NCI-H446 treated with DMSO at 0.1 percent for 48 hours (cell line): ENCODE data around the gene CTBP2.
A peak's percentile ranks its signal among the peaks of the same experiment; 100 is the strongest.
"Not testable (repeated sequence)": the region's sequence is repeated elsewhere in the genome, so short reads cannot be mapped to it uniquely, and the experiment has no call there.

ENCODE experiments used
- DNase-seq: peaks from one replicate; lab custom pipeline; 2025; lab: John Stamatoyannopoulos, UW

The CTBP2 gene

GRCh38 chr10:124997771-124998623 lies 162.4 kb downstream of the CTBP2 start:
- DNase-seq = no peak

GRCh38 chr10:124997306-124997705 lies 163.1 kb downstream of the CTBP2 start:
- no peak for DNase-seq

GRCh38 chr10:124996854-124997215 lies 163.5 kb downstream of the CTBP2 start:
- DNase-seq = no peak

- no peak for DNase-seq
These were observed 164.1 kb downstream of the CTBP2 start for GRCh38 chr10:124996127-124996853.

GRCh38 chr10:124995605-124996004 lies 164.8 kb downstream of the CTBP2 start:
- DNase-seq = no peak

GRCh38 chr10:124994573-124995473 lies 165.5 kb downstream of the CTBP2 start:
- no peak for DNase-seq

- DNase-seq = no peak
These were observed 166.5 kb downstream of the CTBP2 start for GRCh38 chr10:124993736-124994451.

- DNase-seq = no peak
These were observed 167.0 kb downstream of the CTBP2 start for GRCh38 chr10:124993345-124993708.

GRCh38 chr10:124992462-124993344 lies 167.7 kb downstream of the CTBP2 start:
- DNase-seq = peak; percentile 28

GRCh38 chr10:124991835-124992234 lies 168.5 kb downstream of the CTBP2 start:
- DNase-seq = no peak

- DNase-seq = no peak
These were observed 169.4 kb downstream of the CTBP2 start for GRCh38 chr10:124990671-124991625.

- no peak for DNase-seq
These were observed 170.8 kb downstream of the CTBP2 start for GRCh38 chr10:124989526-124989925.

- DNase-seq = not testable (repeated sequence)
These were observed 171.6 kb downstream of the CTBP2 start for GRCh38 chr10:124988753-124989152.

GRCh38 chr10:124987788-124988187 lies 172.6 kb downstream of the CTBP2 start:
- DNase-seq = no peak

- no peak for DNase-seq
These were observed 175.2 kb downstream of the CTBP2 start for GRCh38 chr10:124985162-124985561.

GRCh38 chr10:124984376-124984775 lies 176.0 kb downstream of the CTBP2 start:
- DNase-seq = no peak

GRCh38 chr10:124983321-124983720 lies 177.0 kb downstream of the CTBP2 start:
- no peak for DNase-seq

GRCh38 chr10:124978376-124978725 lies 182.0 kb downstream of the CTBP2 start:
- no peak for DNase-seq

GRCh38 chr10:124977648-124978375 lies 182.6 kb downstream of the CTBP2 start:
- no peak for DNase-seq
